Coronary artery (tissue), 2 donors: ENCODE measurements around the gene IMP4.

Source experiments
- DNase-seq: peaks from one replicate; pipeline ENCODE4 v3.0.0-alpha.2; 2017; ENCODE audit warnings: low spot score
- H3K27ac ChIP-seq, 2 donors: fragments of 200-600 bp; sonication (generic); one replicate each; pipeline ENCODE4 v1.5.1; 2016 to 2019
- H3K4me3 ChIP-seq: fragments of 200-600 bp; sonication (generic); 2 replicates; pipeline ENCODE4 v1.5.1; 2016; ENCODE audit warnings: mild to moderate bottlenecking, moderate library complexity
- CTCF ChIP-seq: fragments of 200-600 bp; sonication (generic); IDR thresholded peaks from one replicate; pipeline ENCODE4 v1.5.1; 2019; ENCODE audit warnings: antibody characterized with exemption

The IMP4 gene

GRCh38 chr2:130372833-130373807 lies 30.4 kb downstream of the IMP4 start:
- TF ChIP-seq CTCF: peak; percentile 25
- DNase-seq: no peak
- peak overlapping the region; percentile 59 to 94 for H3K27ac ChIP-seq
- peak overlapping the region; percentile 80 for H3K4me3 ChIP-seq

- Histone ChIP-seq H3K4me3 (peak overlapping the region; percentile 80), H3K27ac (peak overlapping the region in 1 of 2 donors; percentile 94)
- no peak for DNase-seq
- TF ChIP-seq CTCF: no peak
Measured at GRCh38 chr2:130373808-130374365, 31.2 kb downstream of the IMP4 start.

GRCh38 chr2:130374587-130375290 lies 32.0 kb downstream of the IMP4 start:
- Histone ChIP-seq H3K4me3 (peak overlapping the region; percentile 0), H3K27ac (peak overlapping the region in 1 of 2 donors; percentile 20)
- DNase-seq: no peak
- TF ChIP-seq CTCF: no peak

- no peak for TF ChIP-seq CTCF
- H3K4me3 ChIP-seq: peak overlapping the region; percentile 0
- DNase-seq: no peak
Measured at GRCh38 chr2:130375291-130376266, 32.9 kb downstream of the IMP4 start.

GRCh38 chr2:130376433-130377293 lies 34.0 kb downstream of the IMP4 start:
- peak overlapping the region in 1 of 2 donors; percentile 35 for H3K27ac ChIP-seq
- no peak for TF ChIP-seq CTCF
- no peak overlapping the region for H3K4me3 ChIP-seq
- DNase-seq: no peak

More at GRCh38 chr2:130375291-130376266, 32.9 kb downstream of the IMP4 start:
- peak overlapping the region in 1 of 2 donors; percentile 20 for H3K27ac ChIP-seq
